GM23248 (cell line): ENCODE measurements around the gene INTS3.

ENCODE experiments used
- EZH2 ChIP-seq: fragments of 200-600 bp; sonication (generic); IDR thresholded peaks from 2 replicates; pipeline ENCODE4 v1.6.1; 2018; ENCODE audit warnings: antibody characterized with exemption, mild to moderate bottlenecking; ENCODE audit not compliant: insufficient read depth, poor library complexity, severe bottlenecking
- EZH2phosphoT487 ChIP-seq: fragments of 200-600 bp; sonication (generic); IDR thresholded peaks from 2 replicates; pipeline ENCODE4 v1.6.1; 2018; ENCODE audit warnings: antibody characterized with exemption, moderate library complexity, mild to moderate bottlenecking, low read depth; ENCODE audit not compliant: insufficient read depth

DNA sequence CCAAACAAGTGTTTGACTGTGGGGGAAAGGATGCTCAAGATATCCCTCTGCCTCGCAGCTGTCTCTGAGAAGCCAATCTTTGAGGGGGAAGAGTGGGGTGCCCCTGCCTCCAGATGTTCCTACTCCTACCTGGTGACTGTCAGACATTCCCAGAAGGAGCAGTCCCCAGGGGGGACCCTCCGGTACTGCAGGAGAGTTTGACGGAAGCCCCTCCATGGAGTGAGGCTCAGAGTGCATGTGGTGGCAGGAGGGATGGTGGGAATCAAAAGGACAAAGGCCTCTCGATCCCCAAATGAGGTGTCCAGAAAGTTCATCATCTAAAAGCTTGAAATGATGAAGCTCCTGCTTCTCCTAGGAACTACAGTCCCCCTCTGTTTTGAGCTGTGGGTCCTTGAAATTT lies 52.7 kb downstream of the INTS3 start:
- TF ChIP-seq EZH2 (no peak), EZH2phosphoT487 (no peak)
